Nephron progenitor cell (in vitro differentiated cells): ENCODE results near the gene TTLL13.

Experiments used
- DNase-seq: peaks from one replicate; pipeline ENCODE4 v3.0.0; 2021
- H3K27ac Mint-ChIP-seq: 2 replicates; pipeline ENCODE4 v1.8.0; 2021; ENCODE audit warnings: mild to moderate bottlenecking, moderate library complexity, mixed read lengths
- H3K27me3 Mint-ChIP-seq: 2 replicates; pipeline ENCODE4 v1.8.0; 2021; ENCODE audit warnings: mild to moderate bottlenecking, low read depth, mixed read lengths; ENCODE audit not compliant: poor library complexity
- H3K36me3 Mint-ChIP-seq: 2 replicates; pipeline ENCODE4 v1.8.0; 2021; ENCODE audit warnings: low read depth, mixed read lengths
- H3K4me1 Mint-ChIP-seq: 2 replicates; pipeline ENCODE4 v1.8.0; 2021; ENCODE audit warnings: mixed read lengths
- H3K4me3 Mint-ChIP-seq: 2 replicates; pipeline ENCODE4 v1.8.0; 2021; ENCODE audit warnings: mild to moderate bottlenecking, moderate library complexity, mixed read lengths
- H3K9me3 Mint-ChIP-seq: 2 replicates; pipeline ENCODE4 v1.8.0; 2021; ENCODE audit warnings: mild to moderate bottlenecking, moderate library complexity, mixed read lengths
- CTCF ChIP-seq: fragments of 200-600 bp; sonication (generic); IDR thresholded peaks from 2 replicates; pipeline ENCODE4 v1.5.0; 2021; ENCODE audit warnings: antibody characterized with exemption

TTLL13 gene

GRCh38 chr15:90213122-90213817 is 36.1 kb upstream of the TTLL13 start:
- H3K27me3 Mint-ChIP-seq, result no peaks in the 10 kb centered on the region
- peaks cover 38% of the 10 kb centered on the region for H3K36me3 Mint-ChIP-seq
- H3K9me3 Mint-ChIP-seq, result no peaks in the 10 kb centered on the region
- TF ChIP-seq CTCF, result no peak
- H3K4me3 Mint-ChIP-seq, result no peak overlapping the region
- peaks cover 35% of the 10 kb centered on the region for H3K4me1 Mint-ChIP-seq
- H3K27ac Mint-ChIP-seq, result peak overlapping the region; percentile 71
- no peak for DNase-seq

GRCh38 chr15:90213818-90214204 is 35.5 kb upstream of the TTLL13 start:
- no peak for DNase-seq
- no peak overlapping the region for H3K4me3 Mint-ChIP-seq
- H3K27ac Mint-ChIP-seq, result peak overlapping the region; percentile 71
- H3K9me3 Mint-ChIP-seq, result no peaks in the 10 kb centered on the region
- peaks cover 35% of the 10 kb centered on the region for H3K36me3 Mint-ChIP-seq
- H3K4me1 Mint-ChIP-seq, result peaks cover 33% of the 10 kb centered on the region
- no peak for TF ChIP-seq CTCF
- no peaks in the 10 kb centered on the region for H3K27me3 Mint-ChIP-seq

- Mint-ChIP-seq H3K4me1 (peaks cover 37% of the 10 kb centered on the region), H3K27ac (peak overlapping the region; percentile 88), H3K36me3 (peaks cover 34% of the 10 kb centered on the region), H3K9me3 (no peaks in the 10 kb centered on the region), H3K27me3 (no peaks in the 10 kb centered on the region), H3K4me3 (no peak overlapping the region)
- no peak for TF ChIP-seq CTCF
- DNase-seq, result no peak
Observed at GRCh38 chr15:90214553-90215196, 34.7 kb upstream of the TTLL13 start.

GRCh38 chr15:90217671-90218394 is 31.5 kb upstream of the TTLL13 start:
- no peak for DNase-seq
- Mint-ChIP-seq H3K36me3 (peaks cover 39% of the 10 kb centered on the region), H3K27ac (no peak overlapping the region), H3K4me1 (peaks cover 15% of the 10 kb centered on the region), H3K4me3 (no peak overlapping the region), H3K27me3 (no peaks in the 10 kb centered on the region), H3K9me3 (no peaks in the 10 kb centered on the region)
- no peak for TF ChIP-seq CTCF

GRCh38 chr15:90219421-90220141 is 29.8 kb upstream of the TTLL13 start:
- H3K4me1 Mint-ChIP-seq, result peaks cover 14% of the 10 kb centered on the region
- TF ChIP-seq CTCF, result peak; percentile 73
- no peak overlapping the region for H3K4me3 Mint-ChIP-seq
- peaks cover 45% of the 10 kb centered on the region for H3K36me3 Mint-ChIP-seq
- DNase-seq, result peak; percentile 70
- H3K27ac Mint-ChIP-seq, result peak overlapping the region; percentile 62
- no peaks in the 10 kb centered on the region for H3K27me3 Mint-ChIP-seq
- H3K9me3 Mint-ChIP-seq, result no peaks in the 10 kb centered on the region
